ENCODE results near the gene KRT26.

KRT26 gene

DNA sequence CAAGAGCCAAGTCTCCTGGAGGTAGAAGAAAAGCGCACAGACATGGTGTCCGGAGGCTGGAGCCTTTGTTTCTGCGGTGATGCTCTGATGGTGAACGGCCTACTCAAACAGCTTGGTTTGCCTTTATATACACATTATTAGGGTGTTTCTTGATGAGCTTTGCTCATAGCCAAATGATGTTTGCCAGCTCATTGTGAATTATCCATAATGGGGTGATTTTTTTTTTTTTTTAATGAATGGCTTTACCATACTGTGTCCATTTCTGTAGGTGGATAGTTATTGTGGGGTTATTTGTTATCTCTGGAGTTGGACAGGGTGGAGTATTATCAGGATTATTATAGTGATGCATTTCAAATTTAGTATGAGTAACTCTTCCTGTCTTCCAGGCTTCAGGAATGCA lies 10.4 kb upstream of the KRT26 start, which contains the start of gene KRT27:
Gene KRT27, minus strand, starts transcription at position 101 of the 400 bp plus-strand sequence. Its CDS starts 57 bp downstream, at position 44.
- DNase-seq (ENCODE audit: low spot score), result no peak
- in situ Hi-C loops (cut with MboI; ENCODE audit: low sequenced_read_pairs, unreplicated experiment), result no loop called here
- TF ChIP-seq, protein P1, sequence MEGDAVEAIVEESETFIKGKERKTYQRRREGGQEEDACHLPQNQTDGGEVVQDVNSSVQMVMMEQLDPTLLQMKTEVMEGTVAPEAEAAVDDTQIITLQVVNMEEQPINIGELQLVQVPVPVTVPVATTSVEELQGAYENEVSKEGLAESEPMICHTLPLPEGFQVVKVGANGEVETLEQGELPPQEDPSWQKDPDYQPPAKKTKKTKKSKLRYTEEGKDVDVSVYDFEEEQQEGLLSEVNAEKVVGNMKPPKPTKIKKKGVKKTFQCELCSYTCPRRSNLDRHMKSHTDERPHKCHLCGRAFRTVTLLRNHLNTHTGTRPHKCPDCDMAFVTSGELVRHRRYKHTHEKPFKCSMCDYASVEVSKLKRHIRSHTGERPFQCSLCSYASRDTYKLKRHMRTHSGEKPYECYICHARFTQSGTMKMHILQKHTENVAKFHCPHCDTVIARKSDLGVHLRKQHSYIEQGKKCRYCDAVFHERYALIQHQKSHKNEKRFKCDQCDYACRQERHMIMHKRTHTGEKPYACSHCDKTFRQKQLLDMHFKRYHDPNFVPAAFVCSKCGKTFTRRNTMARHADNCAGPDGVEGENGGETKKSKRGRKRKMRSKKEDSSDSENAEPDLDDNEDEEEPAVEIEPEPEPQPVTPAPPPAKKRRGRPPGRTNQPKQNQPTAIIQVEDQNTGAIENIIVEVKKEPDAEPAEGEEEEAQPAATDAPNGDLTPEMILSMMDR (IDR thresholded peaks at IDR 0.05; ENCODE audit: borderline replicate concordance, control extremely low read depth, extremely low read depth, insufficient read depth, missing control alignments), result no peak

GRCh38 chr17:40779181-40779909 lies 7.3 kb upstream of the KRT26 start:
- TF ChIP-seq, protein P1 (IDR thresholded peaks at IDR 0.05; ENCODE audit: borderline replicate concordance, control extremely low read depth, extremely low read depth, insufficient read depth, missing control alignments), result no peak
- no peak for DNase-seq (ENCODE audit: low spot score)
- in situ Hi-C loops (cut with MboI; ENCODE audit: low sequenced_read_pairs, unreplicated experiment), result no loop called here

DNA sequence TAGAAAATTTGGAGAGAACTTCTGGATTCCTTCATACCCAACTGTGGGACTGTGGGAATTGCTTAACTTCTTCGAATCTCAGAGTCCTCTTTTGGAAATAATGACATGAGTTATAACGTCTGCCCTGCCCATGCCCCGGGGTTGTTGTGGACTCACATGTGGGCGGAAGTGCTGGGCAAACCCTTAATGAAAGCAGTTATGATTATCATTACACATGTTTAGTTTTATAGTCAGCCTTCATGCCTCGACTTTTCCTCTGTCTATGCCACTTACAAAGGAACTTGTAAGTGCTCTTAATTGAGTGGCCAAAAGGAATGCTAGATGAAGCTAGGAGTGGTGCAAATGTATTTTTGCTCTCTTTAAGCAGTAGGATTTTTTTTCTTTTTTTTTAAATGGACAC lies 6.5 kb upstream of the KRT26 start:
- no peak for DNase-seq (ENCODE audit: low spot score)
- TF ChIP-seq, protein P1 (IDR thresholded peaks at IDR 0.05; ENCODE audit: borderline replicate concordance, control extremely low read depth, extremely low read depth, insufficient read depth, missing control alignments), result no peak
- in situ Hi-C loops (cut with MboI; ENCODE audit: low sequenced_read_pairs, unreplicated experiment), result no loop called here

GRCh38 chr17:40777971-40778370 lies 6.0 kb upstream of the KRT26 start:
- no peak for DNase-seq (ENCODE audit: low spot score)
- in situ Hi-C loops (cut with MboI; ENCODE audit: low sequenced_read_pairs, unreplicated experiment), result no loop called here
- TF ChIP-seq, protein P1 (IDR thresholded peaks at IDR 0.05; ENCODE audit: borderline replicate concordance, control extremely low read depth, extremely low read depth, insufficient read depth, missing control alignments), result no peak

- no peak for DNase-seq (ENCODE audit: low spot score)
- in situ Hi-C loops (cut with MboI; ENCODE audit: low sequenced_read_pairs, unreplicated experiment), result no loop called here
- TF ChIP-seq, protein P1 (IDR thresholded peaks at IDR 0.05; ENCODE audit: borderline replicate concordance, control extremely low read depth, extremely low read depth, insufficient read depth, missing control alignments), result no peak
Observed at GRCh38 chr17:40777459-40777858, 5.5 kb upstream of the KRT26 start.

- no peak for DNase-seq (ENCODE audit: low spot score)
- in situ Hi-C loops (cut with MboI; ENCODE audit: low sequenced_read_pairs, unreplicated experiment), result no loop called here
Observed at GRCh38 chr17:40775945-40776344, 3.9 kb upstream of the KRT26 start.

More at GRCh38 chr17:40775945-40776344, 3.9 kb upstream of the KRT26 start:
- TF ChIP-seq, protein P1 (IDR thresholded peaks at IDR 0.05; ENCODE audit: borderline replicate concordance, control extremely low read depth, extremely low read depth, insufficient read depth, missing control alignments), result no peak

Measured in GM13976 (cell line).